Neural cell (in vitro differentiated cells): Measurements from ENCODE around the gene GLRX5. TPM values are rescaled to one million over a fixed set of nuclear protein-coding genes. Genes with fewer than 3 reads are reported as not detected.
A peak's percentile ranks its signal among the peaks of the same experiment; 100 is the strongest.

Experiments
- H2AFZ ChIP-seq: fragments of 200-600, 300-800 bp; sonication (generic), shearing (Covaris generic); 2 replicates; pipeline ENCODE4 v1.6.0; 2014; ENCODE audit warnings: low read depth, mild to moderate bottlenecking, antibody characterized with exemption, low read length, moderate library complexity
- H3F3A ChIP-seq: fragments of 200-600 bp; shearing (Covaris generic); 2 replicates; pipeline ENCODE4 v1.6.1; 2016; ENCODE audit warnings: mild to moderate bottlenecking, moderate library complexity, mixed read lengths, antibody characterized with exemption, low read length; ENCODE audit not compliant: insufficient read depth, poor library complexity, severe bottlenecking
- H3K27ac ChIP-seq: fragments of 200-600, 300-800 bp; sonication (generic), shearing (Covaris generic); 2 replicates; pipeline ENCODE4 v1.5.1; 2014; ENCODE audit warnings: mild to moderate bottlenecking, low read length, moderate library complexity
- H3K27me3 ChIP-seq: fragments of 300-800, 200-600 bp; sonication (generic), shearing (Covaris generic); 2 replicates; pipeline ENCODE4 v1.6.0; 2014; ENCODE audit warnings: mild to moderate bottlenecking, low read depth, low read length, moderate library complexity; ENCODE audit not compliant: insufficient read depth
- H3K36me3 ChIP-seq: fragments of 300-800, 200-600 bp; sonication (generic), shearing (Covaris generic); 2 replicates; pipeline ENCODE4 v1.5.1; 2014; ENCODE audit warnings: mild to moderate bottlenecking, antibody characterized with exemption, low read length, moderate library complexity; ENCODE audit not compliant: insufficient read depth
- H3K4me2 ChIP-seq: fragments of 300-800, 200-600 bp; sonication (generic), shearing (Covaris generic); 2 replicates; pipeline ENCODE4 v1.6.0; 2014; ENCODE audit warnings: mild to moderate bottlenecking, low read length
- H3K4me3 ChIP-seq: fragments of 300-800, 200-600 bp; sonication (generic), shearing (Covaris generic); 2 replicates; pipeline ENCODE4 v1.5.1; 2014; ENCODE audit warnings: mild to moderate bottlenecking, low read length, moderate library complexity
- H3K79me2 ChIP-seq: fragments of 200-600 bp; shearing (Covaris generic); replicated peaks from 2 replicates; pipeline ENCODE4 v1.6.0; 2014; ENCODE audit warnings: mild to moderate bottlenecking, low read length, moderate library complexity; ENCODE audit not compliant: insufficient read depth
- H3K9ac ChIP-seq: fragments of 300-800, 200-600 bp; sonication (generic), shearing (Covaris generic); 2 replicates; pipeline ENCODE4 v1.6.1; 2016; ENCODE audit warnings: mild to moderate bottlenecking, low read length, mixed read lengths
- H3K9me2 ChIP-seq: fragments of 200-600 bp; shearing (Covaris generic); 2 replicates; pipeline ENCODE4 v1.6.1; 2016; ENCODE audit warnings: mild to moderate bottlenecking, low read length, mixed read lengths; ENCODE audit not compliant: insufficient read depth
- H3K9me3 ChIP-seq: fragments of 200-600, 300-800 bp; sonication (generic), shearing (Covaris generic); 2 replicates; pipeline ENCODE4 v1.6.1; 2016; ENCODE audit warnings: mild to moderate bottlenecking, mixed run types, low read length, moderate library complexity, mixed read lengths
- H4K20me1 ChIP-seq: fragments of 200-600 bp; shearing (Covaris generic); 2 replicates; pipeline ENCODE4 v1.6.1; 2016; ENCODE audit warnings: mild to moderate bottlenecking, mixed run types; ENCODE audit not compliant: insufficient read depth
- EP300 ChIP-seq: fragments of 450-650 bp; conservative IDR thresholded peaks from 2 replicates; pipeline ENCODE4 v1.6.1; 2014; ENCODE audit warnings: antibody characterized with exemption, mild to moderate bottlenecking, moderate library complexity; ENCODE audit not compliant: poor library complexity, severe bottlenecking
- EZH2 ChIP-seq: fragments of 200-600, 300-800 bp; shearing (Covaris generic), sonication (generic); IDR thresholded peaks from 2 replicates; pipeline ENCODE4 v1.6.1; 2014; ENCODE audit warnings: antibody characterized with exemption, low read length, borderline replicate concordance, mild to moderate bottlenecking; ENCODE audit not compliant: insufficient read depth, poor library complexity, severe bottlenecking
- MXI1 ChIP-seq: fragments of 450-650 bp; conservative IDR thresholded peaks from 2 replicates; pipeline ENCODE4 v1.6.1; 2014; ENCODE audit warnings: antibody characterized with exemption, mild to moderate bottlenecking; ENCODE audit not compliant: poor library complexity, severe bottlenecking
- POLR2AphosphoS5 ChIP-seq: IDR thresholded peaks from 2 replicates; pipeline ENCODE4 v1.6.1; 2012
- RAD21 ChIP-seq: fragments of 450-650 bp; conservative IDR thresholded peaks from 2 replicates; pipeline ENCODE4 v1.6.1; 2014; ENCODE audit warnings: antibody characterized with exemption, mild to moderate bottlenecking, moderate library complexity
- SMC3 ChIP-seq: fragments of 450-650 bp; conservative IDR thresholded peaks from 2 replicates; pipeline ENCODE4 v1.6.1; 2014; ENCODE audit warnings: antibody characterized with exemption, mild to moderate bottlenecking, moderate library complexity; ENCODE audit not compliant: poor library complexity
- TAF1 ChIP-seq: IDR thresholded peaks from 2 replicates; pipeline ENCODE4 v1.6.1; 2012; ENCODE audit warnings: low read depth
- polyA plus RNA-seq: library from polyadenylated mRNA; depleted of rRNA; stranded (reverse); fragments of >200 nt; gene quantifications from 2 replicates; pipeline ENCODE4 v1.2.3, GENCODE V29; 2014
- TF ChIP-seq, protein P1 (sequence below): fragments of 450-650 bp; IDR thresholded peaks from 2 replicates; pipeline ENCODE4 v1.5.1; 2014; ENCODE audit warnings: antibody characterized with exemption, mild to moderate bottlenecking, moderate library complexity; ENCODE audit not compliant: poor library complexity, severe bottlenecking

Gene GLRX5
- polyA plus RNA-seq, 1 donor from 2014 or later, result 81.0 TPM

DNA sequence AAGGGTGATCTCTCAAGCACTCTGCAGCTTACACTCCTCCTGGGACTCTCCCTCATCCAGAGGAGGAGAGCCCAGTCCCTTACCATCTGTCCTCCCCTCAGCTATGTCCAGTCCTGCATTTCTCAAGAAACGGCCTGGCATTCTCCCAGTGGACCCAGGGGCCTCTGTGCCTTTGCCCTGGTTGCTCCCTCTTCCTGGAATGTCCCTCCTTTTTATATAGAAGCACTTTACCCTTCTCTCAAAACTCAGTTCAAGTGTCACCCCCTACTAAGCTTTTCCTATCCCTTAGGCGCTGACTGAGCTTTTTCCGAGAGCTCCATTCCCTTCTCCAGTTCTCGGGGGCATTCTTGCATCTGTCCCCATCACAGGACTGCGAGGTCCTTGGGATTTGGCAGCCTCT lies 8.9 kb upstream of the GLRX5 start:
- Histone ChIP-seq H3K27ac (no peak overlapping the region), H3K9me3 (no peaks in the 10 kb centered on the region)

DNA sequence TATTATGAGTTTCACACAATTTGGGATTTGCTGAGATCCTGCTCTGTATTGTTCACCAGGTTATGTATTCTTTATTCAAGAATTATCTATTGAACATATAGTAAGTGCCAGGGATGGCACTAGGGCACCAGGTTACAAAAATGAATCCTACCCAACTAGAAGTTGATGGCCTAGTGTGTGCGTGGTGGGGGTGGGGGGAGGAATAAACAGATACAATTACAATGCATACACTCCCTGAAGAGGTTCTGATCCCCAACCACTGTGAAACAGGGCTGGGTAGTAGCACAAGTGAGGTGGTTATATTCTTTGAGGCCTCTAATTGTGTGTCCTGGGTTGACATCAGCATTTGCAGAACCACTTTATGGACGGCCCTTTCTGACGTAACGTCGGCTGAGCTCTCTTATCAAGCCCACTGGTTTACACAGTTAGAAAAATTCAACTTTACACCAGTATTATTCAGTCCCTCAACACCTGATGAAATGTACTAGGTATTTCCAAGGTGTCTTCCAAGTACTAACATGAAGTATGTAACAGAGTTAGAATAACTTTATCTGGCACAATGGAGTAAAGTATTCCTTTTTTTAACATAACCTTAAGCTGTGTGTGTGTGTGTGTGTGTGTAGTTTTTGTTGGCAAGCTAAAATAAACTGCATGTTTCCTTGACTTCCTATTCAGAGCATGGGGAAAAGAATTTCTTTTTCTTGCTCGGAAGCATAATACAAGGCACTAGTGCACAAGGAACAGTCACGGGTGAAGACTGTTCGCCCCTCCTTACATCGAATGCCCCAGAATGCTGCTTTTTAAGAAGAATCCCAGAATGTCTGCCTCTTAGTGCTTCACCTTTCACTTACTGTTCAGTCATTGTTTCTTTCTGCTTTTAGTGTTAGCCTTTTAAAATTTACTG lies 8.1 kb upstream of the GLRX5 start:
- H3K27ac ChIP-seq, result no peak overlapping the region
- no peak for TF ChIP-seq EZH2
- TF ChIP-seq TAF1, result no peak
- no peak for TF ChIP-seq EP300
- no peak for TF ChIP-seq POLR2AphosphoS5
- H3F3A ChIP-seq, result no peaks in the 10 kb centered on the region
- no peak overlapping the region for H3K4me3 ChIP-seq
- no peaks in the 10 kb centered on the region for H3K9me3 ChIP-seq
- no peaks in the 10 kb centered on the region for H4K20me1 ChIP-seq
- no peaks in the 10 kb centered on the region for H3K36me3 ChIP-seq
- H3K4me2 ChIP-seq, result no peak overlapping the region
- H3K79me2 ChIP-seq, result peaks cover 21% of the 10 kb centered on the region
- no peak overlapping the region for H3K9ac ChIP-seq
- no peaks in the 10 kb centered on the region for H3K27me3 ChIP-seq
- no peak overlapping the region for H2AFZ ChIP-seq
- no peaks in the 10 kb centered on the region for H3K9me2 ChIP-seq

More for the DNA sequence above, 8.9 kb upstream of the GLRX5 start:
- Histone ChIP-seq H3K36me3 (no peaks in the 10 kb centered on the region), H3K4me2 (no peak overlapping the region), H2AFZ (no peak overlapping the region), H3K9ac (no peak overlapping the region), H3K4me3 (no peak overlapping the region), H4K20me1 (no peaks in the 10 kb centered on the region), H3K27me3 (no peaks in the 10 kb centered on the region), H3F3A (no peaks in the 10 kb centered on the region), H3K9me2 (no peaks in the 10 kb centered on the region), H3K79me2 (peaks cover 14% of the 10 kb centered on the region)
- TF ChIP-seq TAF1 (no peak), RAD21 (no peak), EZH2 (no peak), MXI1 (no peak)

DNA sequence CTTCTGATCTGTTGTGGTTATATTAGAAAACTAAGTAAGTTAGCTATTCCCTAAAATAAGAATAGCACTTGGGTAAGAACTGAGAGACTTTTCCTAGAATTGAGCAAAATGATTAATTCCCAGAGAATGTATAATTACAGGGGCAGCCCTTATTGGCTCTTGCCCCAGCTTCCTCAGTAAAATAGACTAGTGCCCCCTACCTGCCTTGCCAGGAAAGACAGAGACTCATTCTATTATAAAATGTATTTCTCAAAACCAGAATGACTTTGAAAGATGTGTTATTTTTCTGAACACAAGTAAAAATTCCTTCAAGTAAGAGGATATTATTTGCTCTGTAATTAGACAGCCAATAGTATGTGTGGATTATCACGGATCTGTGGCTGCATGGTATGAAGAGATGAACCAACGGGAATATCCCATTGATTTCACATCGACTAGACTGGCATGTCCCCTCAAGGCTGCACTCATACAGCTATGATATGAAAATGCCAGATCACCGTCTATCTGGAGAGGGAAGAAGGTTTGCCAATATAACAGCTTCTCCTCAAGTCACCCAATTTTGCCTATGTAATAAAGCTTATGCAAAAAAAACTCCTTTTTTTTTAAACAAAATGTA lies 7.4 kb upstream of the GLRX5 start:
- no peaks in the 10 kb centered on the region for H3F3A ChIP-seq
- no peaks in the 10 kb centered on the region for H3K9me3 ChIP-seq
- H3K79me2 ChIP-seq, result peaks cover 29% of the 10 kb centered on the region
- H3K27ac ChIP-seq, result no peak overlapping the region
- no peak overlapping the region for H3K4me2 ChIP-seq
- H3K36me3 ChIP-seq, result no peaks in the 10 kb centered on the region
- H4K20me1 ChIP-seq, result no peaks in the 10 kb centered on the region
- TF ChIP-seq, protein P1, sequence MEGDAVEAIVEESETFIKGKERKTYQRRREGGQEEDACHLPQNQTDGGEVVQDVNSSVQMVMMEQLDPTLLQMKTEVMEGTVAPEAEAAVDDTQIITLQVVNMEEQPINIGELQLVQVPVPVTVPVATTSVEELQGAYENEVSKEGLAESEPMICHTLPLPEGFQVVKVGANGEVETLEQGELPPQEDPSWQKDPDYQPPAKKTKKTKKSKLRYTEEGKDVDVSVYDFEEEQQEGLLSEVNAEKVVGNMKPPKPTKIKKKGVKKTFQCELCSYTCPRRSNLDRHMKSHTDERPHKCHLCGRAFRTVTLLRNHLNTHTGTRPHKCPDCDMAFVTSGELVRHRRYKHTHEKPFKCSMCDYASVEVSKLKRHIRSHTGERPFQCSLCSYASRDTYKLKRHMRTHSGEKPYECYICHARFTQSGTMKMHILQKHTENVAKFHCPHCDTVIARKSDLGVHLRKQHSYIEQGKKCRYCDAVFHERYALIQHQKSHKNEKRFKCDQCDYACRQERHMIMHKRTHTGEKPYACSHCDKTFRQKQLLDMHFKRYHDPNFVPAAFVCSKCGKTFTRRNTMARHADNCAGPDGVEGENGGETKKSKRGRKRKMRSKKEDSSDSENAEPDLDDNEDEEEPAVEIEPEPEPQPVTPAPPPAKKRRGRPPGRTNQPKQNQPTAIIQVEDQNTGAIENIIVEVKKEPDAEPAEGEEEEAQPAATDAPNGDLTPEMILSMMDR, result peak; percentile 57
- TF ChIP-seq SMC3 (peak; percentile 28), TAF1 (no peak), EP300 (no peak)
- H3K27me3 ChIP-seq, result no peaks in the 10 kb centered on the region
- H3K4me3 ChIP-seq, result no peak overlapping the region
- H3K9ac ChIP-seq, result no peak overlapping the region
- H3K9me2 ChIP-seq, result no peaks in the 10 kb centered on the region
- H2AFZ ChIP-seq, result no peak overlapping the region
